ES-I3 (cell line): ENCODE data around the gene MBTPS1.
A peak's percentile ranks its signal among the peaks of the same experiment; 100 is the strongest.

Experiments used
- H3K36me3 ChIP-seq: 2 replicates; pipeline ENCODE4 v1.6.1; 2013; ENCODE audit warnings: mild to moderate bottlenecking, low read length, control low read depth, moderate library complexity; ENCODE audit not compliant: insufficient read depth
- H3K4me1 ChIP-seq: 2 replicates; pipeline ENCODE4 v1.6.1; 2013; ENCODE audit warnings: mild to moderate bottlenecking, control low read depth, low read length; ENCODE audit not compliant: insufficient read depth
- H3K9ac ChIP-seq: 2 replicates; pipeline ENCODE4 v1.6.1; 2013; ENCODE audit warnings: low read depth, mild to moderate bottlenecking, low read length, moderate library complexity
- H3K9me3 ChIP-seq: 2 replicates; pipeline ENCODE4 v1.6.1; 2013; ENCODE audit warnings: mild to moderate bottlenecking, low read length, moderate library complexity; ENCODE audit not compliant: control insufficient read depth, insufficient read depth

The MBTPS1 gene

DNA sequence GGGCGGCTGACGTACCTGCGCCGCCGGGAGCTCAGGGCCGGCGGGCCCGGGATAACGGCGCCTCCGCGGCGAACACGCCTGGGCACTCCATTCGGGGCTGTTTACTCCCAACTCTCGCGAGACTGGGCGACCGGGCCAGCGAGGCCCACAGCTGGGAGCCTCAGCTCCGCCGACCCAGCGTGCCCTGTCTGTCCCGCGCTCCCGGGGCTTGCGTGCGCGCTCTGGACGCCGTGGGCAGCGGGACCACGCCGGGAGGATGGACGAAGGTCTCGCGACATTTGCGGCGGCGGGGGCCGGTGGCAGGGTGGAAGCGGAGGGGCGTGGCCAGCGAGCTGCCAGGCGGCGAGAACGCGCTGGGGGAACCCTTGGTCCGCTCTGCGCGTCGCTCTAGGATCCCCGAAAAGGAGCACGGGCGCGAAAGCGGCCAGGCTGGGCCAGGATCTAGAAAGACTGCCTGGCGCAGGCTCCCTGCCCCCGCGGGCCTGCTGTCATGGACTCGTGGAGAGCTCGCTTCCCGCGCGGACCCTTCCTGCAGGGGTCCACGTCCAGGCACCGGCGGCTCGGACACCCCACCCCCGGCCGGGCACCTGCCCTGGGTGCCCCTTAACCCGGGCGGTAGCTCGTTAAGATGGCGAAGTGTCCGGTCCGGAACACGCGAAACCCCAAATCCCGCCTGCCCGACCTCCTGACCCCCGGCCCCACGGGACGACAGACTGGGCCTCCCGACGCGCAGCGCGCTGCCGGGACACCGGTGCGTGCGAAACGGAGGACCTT is at the start of gene MBTPS1:
Gene MBTPS1 (minus strand): TSS at position 223 of the 774 bp plus-strand sequence. CDS start 15,159 bp downstream, outside the sequence.
- Histone ChIP-seq H3K4me1 (peaks cover 5% of the 10 kb centered on the region; the same call in 1 of the 2 replicates), H3K36me3 (peaks cover 3% of the 10 kb centered on the region), H3K9ac (peak within 1 kb of the TSS; percentile 95), H3K9me3 (no peaks in the 10 kb centered on the region)

DNA sequence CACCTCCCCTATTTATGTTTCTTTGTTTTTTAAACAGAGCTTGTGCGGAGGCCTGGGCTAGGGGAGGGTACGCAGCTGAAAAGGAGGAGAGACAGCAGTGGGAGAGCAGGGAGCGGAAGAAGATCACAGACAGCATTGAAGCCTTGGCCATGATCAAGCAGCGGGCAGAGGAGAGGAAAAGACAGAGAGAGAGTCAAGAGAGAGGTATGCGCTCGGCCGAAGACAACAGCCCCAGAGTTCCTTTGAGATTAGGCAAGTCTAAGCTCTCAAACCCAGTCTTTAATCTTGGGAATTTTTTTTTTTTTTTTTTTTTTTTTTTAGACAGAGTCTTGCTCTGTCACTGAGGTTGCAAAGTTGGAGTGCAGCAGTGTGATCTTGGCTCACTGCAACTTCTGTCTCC is 49.0 kb upstream of the MBTPS1 start:
- Histone ChIP-seq H3K36me3 (no peaks in the 10 kb centered on the region), H3K9me3 (no peaks in the 10 kb centered on the region), H3K9ac (no peak overlapping the region), H3K4me1 (no peaks in the 10 kb centered on the region; the same call in 1 of the 2 replicates)

DNA sequence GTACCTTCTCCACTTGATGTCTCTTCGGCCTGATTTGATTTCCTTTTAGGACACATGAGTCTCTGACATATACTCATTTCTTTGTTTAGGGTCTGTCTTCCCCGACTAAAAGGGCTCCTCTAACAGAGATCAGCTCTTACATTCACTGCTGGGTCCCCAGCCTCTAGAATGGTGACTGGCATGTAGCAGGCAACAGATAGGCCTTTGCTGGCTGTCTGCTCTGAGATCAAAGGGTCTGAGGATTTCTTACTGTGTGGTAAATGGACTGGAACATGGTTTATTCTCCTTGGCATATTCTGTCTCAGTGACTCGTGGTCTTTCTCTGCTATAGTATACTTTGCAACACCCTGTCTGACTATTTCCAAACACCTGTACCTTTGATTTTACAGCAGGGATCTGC is 45.1 kb upstream of the MBTPS1 start:
- Histone ChIP-seq H3K9me3 (no peaks in the 10 kb centered on the region), H3K4me1 (no peaks in the 10 kb centered on the region), H3K9ac (no peak overlapping the region), H3K36me3 (no peaks in the 10 kb centered on the region)

DNA sequence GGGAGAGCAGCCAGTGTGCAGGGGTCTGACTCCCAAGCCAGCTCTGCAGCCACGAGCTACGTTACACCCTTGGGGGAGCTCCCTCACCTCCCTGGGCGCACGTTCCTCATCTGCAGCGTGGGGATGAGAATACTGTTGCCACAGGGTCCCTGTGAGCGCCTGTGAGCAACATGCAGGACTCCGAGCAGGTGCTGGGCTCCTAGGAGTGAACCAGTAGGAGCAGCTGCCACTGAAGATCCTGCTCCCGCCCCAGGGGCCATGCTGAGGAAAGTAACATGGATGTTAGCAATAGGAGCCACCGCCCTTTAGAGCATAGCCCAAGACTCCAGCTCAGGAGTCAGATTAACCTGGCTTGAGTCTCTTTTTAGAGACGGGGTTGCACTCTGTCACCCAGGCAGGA is 44.3 kb upstream of the MBTPS1 start:
- H3K36me3 ChIP-seq: no peaks in the 10 kb centered on the region
- H3K4me1 ChIP-seq: no peaks in the 10 kb centered on the region
- no peak overlapping the region for H3K9ac ChIP-seq
- H3K9me3 ChIP-seq: no peaks in the 10 kb centered on the region

DNA sequence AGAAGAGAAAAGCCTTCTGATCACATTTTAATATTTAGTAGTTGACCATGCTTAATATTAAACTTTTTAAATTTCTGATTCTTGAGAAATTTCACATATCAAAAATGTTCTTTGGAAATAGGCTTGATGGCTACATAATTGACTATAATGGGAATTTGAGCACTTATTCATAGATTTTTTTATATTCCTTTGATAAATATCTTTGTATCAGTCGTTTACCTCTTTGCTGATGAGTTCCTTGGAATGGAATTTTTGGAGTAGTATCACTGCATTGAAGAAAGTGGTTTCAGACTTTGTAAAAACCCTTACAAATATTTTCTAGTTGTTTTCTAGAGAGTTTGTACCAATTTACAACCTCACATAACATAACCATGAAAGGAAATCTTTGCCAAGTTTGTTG is 43.1 kb upstream of the MBTPS1 start:
- no peaks in the 10 kb centered on the region for H3K36me3 ChIP-seq
- H3K4me1 ChIP-seq: no peaks in the 10 kb centered on the region
- no peaks in the 10 kb centered on the region for H3K9me3 ChIP-seq
- no peak overlapping the region for H3K9ac ChIP-seq

DNA sequence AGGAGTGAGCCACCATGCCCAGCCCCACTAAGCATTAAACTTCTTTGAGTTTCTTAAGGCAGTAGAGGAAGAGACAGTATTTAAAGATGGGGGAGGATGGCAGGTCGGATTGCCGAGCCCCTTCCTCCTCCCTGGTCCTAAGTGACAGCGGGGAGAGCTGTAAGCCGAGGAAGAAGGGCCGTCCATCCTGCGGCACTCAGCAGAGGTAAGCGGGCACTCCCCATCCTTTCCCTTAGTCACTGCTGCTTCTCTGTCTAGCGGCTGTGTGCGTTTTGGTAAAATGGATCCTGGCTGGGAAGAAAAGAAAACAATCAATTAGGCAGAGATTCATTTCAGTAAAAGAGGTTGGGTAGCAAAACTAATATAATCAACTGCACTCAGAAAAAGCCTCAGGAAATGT is 42.3 kb upstream of the MBTPS1 start:
- no peak overlapping the region for H3K9ac ChIP-seq
- H3K9me3 ChIP-seq: no peaks in the 10 kb centered on the region
- no peaks in the 10 kb centered on the region; the same call in 1 of the 2 replicates for H3K4me1 ChIP-seq
- H3K36me3 ChIP-seq: no peaks in the 10 kb centered on the region

DNA sequence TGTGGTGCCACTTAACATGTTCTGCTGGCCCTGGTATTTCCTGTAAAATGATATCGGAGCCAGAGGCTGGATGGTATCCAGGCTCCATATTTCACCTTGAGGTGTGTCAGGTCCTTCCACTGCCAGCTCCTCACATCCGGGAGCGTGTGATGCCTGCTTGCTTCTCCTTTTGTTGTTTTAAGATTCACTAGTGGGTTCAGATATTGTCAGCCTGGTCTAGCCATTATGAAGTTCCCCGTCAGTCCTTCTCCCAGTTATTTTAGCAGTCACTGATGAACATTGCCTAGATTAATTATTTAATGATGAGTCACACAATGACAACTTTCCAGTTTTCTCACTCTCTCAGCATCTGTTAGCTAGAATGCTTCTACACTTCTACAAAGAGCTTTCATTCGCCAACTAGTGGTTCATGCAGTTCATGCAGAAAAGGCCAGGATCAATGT is 39.6 kb upstream of the MBTPS1 start:
- Histone ChIP-seq H3K9ac (no peak overlapping the region), H3K4me1 (no peaks in the 10 kb centered on the region; the same call in 1 of the 2 replicates), H3K9me3 (no peaks in the 10 kb centered on the region), H3K36me3 (no peaks in the 10 kb centered on the region)

DNA sequence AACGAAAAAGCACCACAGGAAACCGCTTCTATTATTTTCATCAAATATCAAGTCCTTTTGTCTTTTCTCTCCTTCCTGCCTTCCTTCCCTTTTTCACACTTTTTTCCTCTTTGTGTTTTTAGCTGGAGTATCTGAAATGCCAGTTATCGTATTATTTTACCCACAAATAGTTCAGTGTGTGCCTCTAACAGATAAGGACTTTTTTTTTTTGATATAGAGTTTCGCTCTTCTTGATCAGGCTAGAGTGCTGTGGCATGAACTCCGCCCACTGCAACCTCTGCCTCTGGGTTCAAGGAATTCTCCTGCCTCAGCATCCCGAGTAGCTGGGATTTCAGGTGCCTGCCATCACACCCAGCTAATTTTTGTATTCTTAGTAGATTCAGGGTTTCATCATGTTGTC is 39.0 kb upstream of the MBTPS1 start:
- no peaks in the 10 kb centered on the region for H3K36me3 ChIP-seq
- H3K9ac ChIP-seq: no peak overlapping the region
- H3K4me1 ChIP-seq: no peaks in the 10 kb centered on the region; the same call in 1 of the 2 replicates
- H3K9me3 ChIP-seq: no peaks in the 10 kb centered on the region

DNA sequence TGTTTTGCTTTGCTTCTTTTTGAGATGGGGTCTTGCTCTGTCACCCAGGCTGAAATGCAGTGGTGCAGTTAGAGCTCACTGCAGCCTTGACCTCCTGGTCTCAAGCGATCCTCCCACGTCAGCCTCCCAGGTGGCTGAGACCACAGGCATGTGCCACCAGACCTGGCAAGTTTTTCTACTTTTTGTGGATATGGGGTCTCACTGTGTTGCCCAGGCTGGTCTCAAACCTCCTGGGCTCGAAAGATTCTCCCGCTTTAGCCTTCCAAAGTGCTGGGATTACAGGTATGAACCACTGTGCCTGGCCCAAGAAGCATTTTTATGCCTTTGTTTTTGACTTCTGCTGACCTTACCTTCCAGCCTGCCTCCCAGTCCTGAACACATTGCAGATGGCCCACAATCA is 38.5 kb upstream of the MBTPS1 start:
- Histone ChIP-seq H3K36me3 (no peaks in the 10 kb centered on the region), H3K9me3 (no peaks in the 10 kb centered on the region), H3K9ac (no peak overlapping the region), H3K4me1 (no peaks in the 10 kb centered on the region; the same call in 1 of the 2 replicates)

DNA sequence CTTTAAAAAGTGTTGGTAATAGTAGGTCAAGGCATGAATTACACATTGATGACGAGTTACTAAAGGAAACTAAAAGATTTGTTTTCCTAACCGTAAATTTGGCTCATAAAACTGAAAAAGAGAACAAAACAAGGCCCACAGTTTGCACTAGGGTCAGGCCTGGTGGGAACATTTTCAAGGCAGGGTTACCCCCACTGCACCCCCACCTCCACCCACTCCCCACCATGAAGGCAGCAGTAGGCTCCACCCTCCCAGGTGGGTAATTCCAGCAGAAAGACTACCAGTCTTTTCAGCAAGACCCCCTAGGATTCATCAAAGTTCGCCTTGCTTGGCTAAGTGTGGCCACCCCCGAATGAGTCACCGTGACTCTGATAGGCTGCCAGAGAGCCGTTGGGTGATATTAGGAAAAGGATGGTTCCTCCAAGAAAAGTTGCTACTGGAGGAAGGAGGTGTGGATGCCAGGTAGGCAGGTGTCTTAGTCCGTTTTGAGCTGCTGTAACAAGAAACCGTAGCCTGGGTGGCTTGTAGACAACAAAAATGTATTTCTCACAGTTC is 37.0 kb upstream of the MBTPS1 start:
- H3K36me3 ChIP-seq: no peaks in the 10 kb centered on the region
- H3K9me3 ChIP-seq: no peaks in the 10 kb centered on the region
- H3K4me1 ChIP-seq: no peaks in the 10 kb centered on the region; the same call in 1 of the 2 replicates
- no peak overlapping the region for H3K9ac ChIP-seq

DNA sequence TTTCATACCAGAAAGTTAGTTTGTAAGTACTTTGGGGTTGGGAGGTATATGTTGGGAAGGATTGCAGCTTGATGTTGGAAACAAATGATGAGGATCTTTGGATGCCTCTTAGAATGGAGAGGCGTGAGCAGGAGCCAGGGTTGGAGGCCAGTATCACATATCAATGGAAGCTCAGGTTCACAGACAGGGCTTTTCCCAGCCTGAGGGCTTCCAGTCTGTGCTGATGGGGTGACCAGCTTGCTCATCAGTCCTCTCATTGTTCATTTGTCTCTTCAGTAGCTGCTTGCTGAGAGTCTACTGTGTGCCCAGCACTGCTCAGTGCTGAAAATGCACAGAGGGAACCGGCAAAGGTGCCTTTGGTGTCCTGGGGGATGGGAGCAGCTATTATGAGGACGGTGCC is 34.2 kb upstream of the MBTPS1 start:
- Histone ChIP-seq H3K9me3 (no peaks in the 10 kb centered on the region), H3K36me3 (no peaks in the 10 kb centered on the region), H3K4me1 (no peaks in the 10 kb centered on the region; the same call in 1 of the 2 replicates), H3K9ac (no peak overlapping the region)

DNA sequence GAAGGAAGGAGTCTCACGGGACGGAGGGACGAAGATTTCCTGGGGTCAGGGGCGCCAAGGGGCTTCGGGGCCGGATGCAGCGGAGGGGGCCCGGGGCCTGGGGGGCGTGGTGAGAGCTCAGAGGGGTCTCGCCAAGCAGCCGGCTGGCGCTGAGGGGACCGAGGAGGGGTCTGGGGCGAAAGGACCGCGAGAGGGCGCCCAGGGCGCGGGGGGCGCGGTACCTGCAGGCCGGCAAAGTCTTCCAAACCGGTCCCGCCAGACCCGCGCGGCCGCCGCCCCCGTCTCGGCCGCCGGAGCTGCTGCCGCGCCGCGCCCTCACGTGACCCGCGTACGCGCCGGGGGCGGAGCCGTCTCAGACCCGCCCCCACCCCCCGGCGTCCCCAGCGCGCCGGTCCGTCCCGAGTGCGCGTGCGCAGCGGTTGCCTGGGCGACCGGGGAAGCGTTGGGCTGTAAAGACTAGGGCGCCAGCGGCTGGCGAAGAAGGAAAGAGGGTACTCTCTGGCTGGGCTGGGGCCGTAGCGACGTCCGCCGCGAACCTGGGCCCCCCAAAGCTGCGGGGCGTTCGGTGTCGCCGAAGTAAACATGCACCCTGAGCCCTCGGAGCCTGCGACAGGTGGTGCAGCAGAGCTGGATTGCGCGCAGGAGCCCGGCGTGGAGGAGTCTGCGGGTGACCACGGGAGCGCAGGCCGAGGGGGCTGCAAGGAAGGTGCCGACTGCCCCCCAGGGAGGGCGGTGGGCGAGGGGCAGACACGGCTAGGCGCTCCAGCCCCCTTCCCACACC is 28.3 kb upstream of the MBTPS1 start, which contains the start of the genes DNAAF1 and HSDL1:
Gene DNAAF1 (plus strand): TSS at position 450 of the 781 bp plus-strand sequence. CDS start 133 bp downstream, at position 583.
Gene HSDL1 (minus strand): TSS at position 319 of the 781 bp plus-strand sequence. CDS start 13,856 bp downstream, outside the sequence.
- no peaks in the 10 kb centered on the region for H3K9me3 ChIP-seq
- no peaks in the 10 kb centered on the region for H3K36me3 ChIP-seq
- peak within 1 kb of the TSS; percentile 94 for H3K9ac ChIP-seq
- H3K4me1 ChIP-seq: peaks cover 4% of the 10 kb centered on the region; the same call in 1 of the 2 replicates

DNA sequence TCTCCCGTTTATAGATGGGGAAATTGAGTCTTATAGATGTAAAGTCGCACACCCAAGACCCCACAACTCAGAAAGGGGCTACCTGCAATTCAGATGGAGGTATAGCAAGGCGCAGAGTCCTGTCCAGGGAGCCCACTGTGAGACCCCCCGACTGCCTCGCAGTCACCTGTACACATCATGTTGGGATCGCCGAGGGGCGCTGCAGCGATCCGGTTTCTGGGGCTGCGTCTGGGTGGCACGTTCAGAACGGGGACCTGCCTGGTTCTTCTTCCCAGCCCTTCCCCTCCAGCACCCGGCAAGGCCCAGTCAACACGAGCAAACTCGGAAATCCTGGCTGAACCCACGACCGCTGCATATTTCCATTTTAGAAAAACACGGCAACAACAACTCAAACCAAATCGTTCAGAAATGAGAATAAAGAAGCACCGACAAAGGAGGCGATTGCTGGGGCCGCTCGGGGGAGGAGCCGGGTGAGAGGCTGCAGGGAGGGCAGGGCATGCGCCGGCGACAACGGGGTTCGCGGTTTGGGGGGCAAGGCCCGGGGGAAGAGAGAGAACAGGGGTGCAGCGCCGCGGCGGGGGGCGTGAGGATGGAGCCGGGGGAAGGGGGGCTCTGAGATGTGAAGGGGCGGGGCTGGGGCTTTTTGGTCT is 27.6 kb upstream of the MBTPS1 start:
- Histone ChIP-seq H3K9me3 (no peaks in the 10 kb centered on the region), H3K9ac (peak overlapping the region; percentile 94), H3K4me1 (peaks cover 10% of the 10 kb centered on the region), H3K36me3 (no peaks in the 10 kb centered on the region)

DNA sequence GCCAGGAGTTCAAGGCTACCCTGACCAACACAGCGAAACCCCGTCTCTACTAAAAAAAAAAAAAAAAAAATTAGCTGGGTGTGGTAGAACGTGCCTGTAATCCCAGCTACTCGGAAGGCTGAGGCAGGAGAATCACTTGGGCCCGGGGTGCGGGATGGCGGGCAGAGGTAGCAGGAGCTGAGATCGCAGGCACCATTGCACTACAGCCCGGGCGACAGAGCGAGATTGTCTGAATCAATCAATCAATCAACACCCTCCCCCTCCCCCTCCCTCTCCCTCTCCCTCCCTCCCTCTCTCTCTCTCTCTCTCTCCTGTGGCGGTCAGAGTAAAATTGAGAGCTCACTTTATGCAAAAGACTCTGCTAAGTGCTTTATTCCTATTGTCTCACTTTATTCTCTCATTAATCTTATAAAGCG is 27.1 kb upstream of the MBTPS1 start:
- H3K36me3 ChIP-seq: no peaks in the 10 kb centered on the region
- peaks cover 15% of the 10 kb centered on the region for H3K4me1 ChIP-seq
- H3K9ac ChIP-seq: peak overlapping the region; percentile 94
- no peaks in the 10 kb centered on the region for H3K9me3 ChIP-seq
